Thyroid gland (tissue), 4 donors: ENCODE results near the gene HAS3.

Experiments used
- POLR2A ChIP-seq, 2 donors: fragments of 450-650 bp; IDR thresholded peaks; one replicate each; pipeline ENCODE4 v1.6.1; 2017; ENCODE audit warnings: antibody characterized with exemption in 2 of 2, mild to moderate bottlenecking in 2 of 2, moderate library complexity in 1 of 2
- TF ChIP-seq, protein P1 (sequence below), 6 experiments: fragments of 200-600 bp in 3 of 6; fragments of 450-650 bp in 3 of 6; sonication (generic) in 3 of 6; IDR thresholded peaks; one replicate each; pipeline ENCODE4 v1.5.1; 2016 to 2019; ENCODE audit warnings: antibody characterized with exemption in 6 of 6, mild to moderate bottlenecking in 2 of 6, inconsistent platforms in 1 of 6, moderate library complexity in 1 of 6

DNA sequence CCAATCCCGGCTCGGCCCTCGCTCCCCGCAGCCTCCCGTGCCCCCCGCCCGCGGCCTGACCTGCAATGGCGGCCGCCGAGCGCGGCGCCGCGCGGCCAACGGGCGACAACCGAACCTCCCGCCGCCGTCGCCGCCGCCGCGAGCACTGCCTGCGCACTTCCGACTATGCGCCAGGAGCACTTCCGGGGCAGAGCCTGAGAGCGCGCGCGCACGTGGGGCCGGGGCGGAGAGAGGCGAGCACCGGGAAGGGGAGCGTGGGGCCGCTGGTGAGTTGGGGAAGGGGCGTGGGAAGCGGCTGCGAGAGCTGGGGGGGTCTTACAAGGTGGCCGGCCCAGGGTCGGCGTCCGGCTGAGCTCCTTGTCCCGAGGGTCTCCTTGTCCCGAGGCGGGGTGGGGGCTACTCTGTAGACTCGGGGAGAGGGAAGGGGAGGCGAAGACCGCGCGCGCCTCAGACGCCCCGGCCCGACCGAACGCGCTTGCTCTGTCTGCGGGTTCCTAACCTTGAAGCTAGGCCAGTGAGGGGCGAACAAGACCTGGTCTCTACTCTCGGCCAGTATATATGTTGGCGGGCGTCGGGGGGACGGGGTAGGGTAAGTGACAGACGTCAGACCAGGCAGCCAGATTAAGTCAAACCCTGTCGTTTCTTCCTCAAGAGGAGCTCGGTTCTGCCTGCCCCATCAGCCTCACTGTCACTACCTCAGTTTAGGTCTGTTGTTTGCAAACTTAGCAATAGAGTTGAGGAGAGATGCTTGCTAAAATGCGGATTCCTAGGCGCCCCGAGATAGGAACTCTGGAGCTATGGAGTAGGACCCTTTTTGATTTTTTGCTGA, 27.2 kb downstream of the HAS3 start, which contains the start of the genes CHTF8 and UTP4:
- TF ChIP-seq, protein P1, sequence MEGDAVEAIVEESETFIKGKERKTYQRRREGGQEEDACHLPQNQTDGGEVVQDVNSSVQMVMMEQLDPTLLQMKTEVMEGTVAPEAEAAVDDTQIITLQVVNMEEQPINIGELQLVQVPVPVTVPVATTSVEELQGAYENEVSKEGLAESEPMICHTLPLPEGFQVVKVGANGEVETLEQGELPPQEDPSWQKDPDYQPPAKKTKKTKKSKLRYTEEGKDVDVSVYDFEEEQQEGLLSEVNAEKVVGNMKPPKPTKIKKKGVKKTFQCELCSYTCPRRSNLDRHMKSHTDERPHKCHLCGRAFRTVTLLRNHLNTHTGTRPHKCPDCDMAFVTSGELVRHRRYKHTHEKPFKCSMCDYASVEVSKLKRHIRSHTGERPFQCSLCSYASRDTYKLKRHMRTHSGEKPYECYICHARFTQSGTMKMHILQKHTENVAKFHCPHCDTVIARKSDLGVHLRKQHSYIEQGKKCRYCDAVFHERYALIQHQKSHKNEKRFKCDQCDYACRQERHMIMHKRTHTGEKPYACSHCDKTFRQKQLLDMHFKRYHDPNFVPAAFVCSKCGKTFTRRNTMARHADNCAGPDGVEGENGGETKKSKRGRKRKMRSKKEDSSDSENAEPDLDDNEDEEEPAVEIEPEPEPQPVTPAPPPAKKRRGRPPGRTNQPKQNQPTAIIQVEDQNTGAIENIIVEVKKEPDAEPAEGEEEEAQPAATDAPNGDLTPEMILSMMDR (IDR thresholded peaks at IDR 0.05), result no peak
- TF ChIP-seq POLR2A (IDR thresholded peaks at IDR 0.05), result peak; percentile 97 to 98
